Effector CD8-positive, alpha-beta T cell (primary cell): Measurements from ENCODE around the gene EGFL7.
"Not testable (repeated sequence)": the region's sequence is repeated elsewhere in the genome, so short reads cannot be mapped to it uniquely, and the experiment has no call there.

Experiments used
- DNase-seq: peaks from one replicate; lab custom pipeline; 2025; lab: John Stamatoyannopoulos, UW

EGFL7 gene

GRCh38 chr9:136624184-136624951 lies 38.3 kb upstream of the EGFL7 start:
- no peak for DNase-seq

DNA sequence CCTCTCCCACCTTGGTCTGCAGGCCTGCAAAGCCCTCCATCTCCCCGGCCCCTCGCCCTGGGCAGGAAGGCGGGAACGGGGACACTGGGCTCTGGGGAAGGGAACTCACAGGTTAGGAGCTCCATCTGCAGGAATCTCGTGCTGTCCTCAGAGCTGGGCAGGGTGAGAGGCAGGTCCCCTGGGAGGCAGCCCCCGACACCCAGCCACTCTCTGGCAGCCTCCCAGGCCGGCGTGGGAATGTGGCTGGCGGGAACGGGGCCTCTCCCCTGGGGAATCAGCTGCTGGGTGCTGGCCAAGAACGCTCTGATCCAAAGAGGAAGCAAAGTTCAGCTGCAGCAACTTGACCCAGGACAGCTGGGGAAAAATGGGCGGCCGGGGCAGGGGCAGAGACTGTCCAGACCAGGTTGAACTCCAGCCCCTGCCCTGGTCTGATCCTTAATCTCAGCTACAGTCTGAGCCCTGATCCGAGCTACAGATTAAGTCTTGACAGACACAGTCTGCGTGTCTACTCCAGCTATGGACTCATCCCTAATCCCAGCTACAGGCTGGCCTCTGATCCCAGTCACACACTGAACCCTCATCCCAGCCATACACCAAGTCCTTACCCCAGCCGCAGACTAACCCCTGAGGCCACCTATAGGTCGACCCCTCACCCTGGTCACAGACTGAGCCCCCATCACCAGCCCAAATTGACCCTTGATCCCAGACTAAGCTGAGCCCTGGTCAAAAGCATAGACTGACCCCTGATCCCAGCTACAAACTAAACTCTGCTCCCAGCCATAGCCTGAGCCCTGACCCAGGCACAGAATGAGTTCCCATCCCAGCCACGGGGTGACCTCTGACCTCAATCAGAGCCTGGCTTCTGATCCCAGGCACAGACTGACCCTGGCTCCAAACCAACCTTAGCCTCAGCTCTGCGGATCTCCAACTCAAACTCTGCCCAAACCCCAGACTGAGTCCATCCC lies 37.3 kb upstream of the EGFL7 start:
- DNase-seq, result no peak

- no peak for DNase-seq
Observed at GRCh38 chr9:136626066-136626725, 36.5 kb upstream of the EGFL7 start.

DNA sequence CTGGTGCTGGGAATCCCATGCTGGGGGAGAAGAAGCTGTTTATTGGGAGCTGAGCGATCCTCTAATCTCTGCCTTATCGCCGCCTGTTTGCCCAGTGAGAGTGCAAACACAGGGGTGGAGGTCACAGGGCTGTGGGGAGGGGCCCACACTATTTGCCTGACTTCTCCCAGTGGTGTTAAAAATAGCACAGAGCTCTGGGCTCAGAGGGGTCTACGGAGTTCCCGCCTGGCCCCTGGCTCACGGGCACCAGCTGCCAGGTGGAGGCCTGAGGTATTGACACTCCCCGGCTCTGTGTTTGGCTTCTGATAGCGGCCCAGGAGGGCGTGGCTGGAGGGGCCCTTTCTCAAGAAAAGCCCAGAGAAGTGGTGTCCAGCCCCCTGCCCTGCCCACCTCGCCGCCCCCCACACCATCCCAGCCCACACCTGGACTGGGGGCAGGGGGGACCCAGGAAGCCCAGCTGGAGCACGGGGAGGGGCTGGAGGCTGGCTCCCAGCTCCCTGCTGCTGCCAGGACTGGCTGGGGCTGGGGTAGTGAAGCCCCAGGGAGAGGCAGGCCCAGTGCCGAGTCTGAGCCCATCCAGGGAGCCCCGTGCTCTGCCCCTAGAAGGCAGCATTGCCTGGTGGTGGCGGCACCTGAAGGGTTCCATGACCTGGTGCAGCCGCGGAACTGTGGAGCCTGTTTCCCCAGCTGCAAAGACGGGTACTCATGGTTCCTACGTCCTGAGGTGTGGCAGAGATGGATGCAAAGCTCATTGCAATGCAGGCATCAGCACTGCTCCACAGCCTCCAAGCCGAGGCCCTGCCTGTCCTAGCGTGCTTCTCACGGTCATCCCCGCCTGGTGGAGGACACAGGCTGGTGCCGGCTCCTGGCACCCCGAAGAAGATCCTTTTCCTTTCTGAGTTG lies 35.7 kb upstream of the EGFL7 start:
- no peak for DNase-seq

GRCh38 chr9:136627703-136628102 lies 35.0 kb upstream of the EGFL7 start:
- DNase-seq, result no peak

DNA sequence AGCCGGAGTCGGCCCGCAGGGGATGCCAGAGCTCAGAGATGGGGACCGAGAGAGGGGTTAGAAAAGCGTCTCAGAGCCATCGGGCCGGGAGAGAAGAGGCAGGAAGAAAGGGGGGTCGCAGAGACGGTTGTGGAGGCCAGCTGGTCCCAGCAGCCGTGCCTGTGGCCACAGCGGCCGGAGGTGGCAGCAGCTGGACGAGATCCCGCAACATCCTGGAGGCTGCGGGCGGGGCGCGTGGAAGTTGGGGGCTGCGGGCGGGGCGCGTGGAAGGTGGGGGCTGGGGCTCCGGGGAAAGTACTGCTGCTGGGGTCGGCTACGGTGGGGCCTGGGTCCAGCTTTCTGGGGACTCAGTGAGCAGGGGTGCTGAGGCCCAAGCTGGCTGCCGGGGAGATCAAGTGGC lies 34.4 kb upstream of the EGFL7 start:
- no peak for DNase-seq

- DNase-seq, result no peak
Observed at GRCh38 chr9:136629001-136629878, 33.5 kb upstream of the EGFL7 start.

DNA sequence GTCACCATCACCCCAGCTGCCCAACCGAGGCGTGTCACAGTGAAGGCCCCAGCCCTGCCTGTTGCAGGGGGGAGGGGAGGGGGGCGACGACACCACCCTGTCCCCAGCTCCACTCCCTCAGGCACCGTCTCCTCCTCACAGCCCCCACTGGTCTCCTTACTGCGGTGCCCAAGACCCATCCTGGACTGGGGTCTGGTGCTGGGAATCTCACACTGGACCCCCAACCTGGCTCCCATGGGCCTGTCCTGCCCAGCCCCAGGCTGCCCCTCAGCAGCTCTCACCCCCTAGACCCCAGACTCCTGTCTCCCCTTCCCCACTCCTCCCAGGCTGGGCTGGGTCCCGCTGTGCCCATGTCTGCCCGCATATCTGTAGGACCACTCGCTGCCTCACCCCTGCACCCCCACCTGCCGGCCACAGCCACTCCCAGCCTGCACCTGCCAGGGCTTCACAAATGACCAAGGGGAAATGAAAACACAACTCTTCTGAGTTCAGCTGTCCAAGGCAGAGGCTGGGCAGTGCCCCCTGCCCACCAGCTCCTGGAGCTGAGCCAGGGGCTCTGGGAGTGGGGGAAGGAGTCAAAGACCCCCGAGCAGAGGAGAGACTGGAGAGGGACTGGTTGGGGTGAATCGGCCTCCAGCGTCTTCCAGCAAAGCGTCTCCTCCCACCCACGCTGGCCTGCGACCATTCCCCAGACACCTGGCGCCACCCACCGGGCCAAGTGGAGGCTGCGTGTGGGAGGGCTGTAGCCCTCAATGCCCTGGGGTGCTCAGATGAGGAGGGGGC lies 32.6 kb upstream of the EGFL7 start:
- peak; percentile 47 for DNase-seq

DNA sequence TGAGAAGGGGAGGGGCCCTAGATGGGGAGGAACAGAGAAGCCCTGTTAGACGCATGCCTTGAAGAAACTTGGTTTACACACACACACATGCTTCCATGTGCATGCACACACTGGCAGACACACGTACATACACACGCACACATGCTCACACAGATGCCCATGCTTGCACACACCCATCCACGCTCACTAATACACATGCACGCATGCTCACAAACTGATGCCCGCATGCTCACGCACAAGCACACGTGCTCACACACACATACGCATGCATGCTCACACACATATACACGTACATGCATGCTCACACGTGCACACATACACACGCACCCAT lies 32.1 kb upstream of the EGFL7 start:
- DNase-seq, result no peak

- DNase-seq, result peak; percentile 59
Observed at GRCh38 chr9:136631038-136632000, 31.4 kb upstream of the EGFL7 start.

GRCh38 chr9:136632072-136632471 lies 30.6 kb upstream of the EGFL7 start:
- not testable (repeated sequence) for DNase-seq

DNA sequence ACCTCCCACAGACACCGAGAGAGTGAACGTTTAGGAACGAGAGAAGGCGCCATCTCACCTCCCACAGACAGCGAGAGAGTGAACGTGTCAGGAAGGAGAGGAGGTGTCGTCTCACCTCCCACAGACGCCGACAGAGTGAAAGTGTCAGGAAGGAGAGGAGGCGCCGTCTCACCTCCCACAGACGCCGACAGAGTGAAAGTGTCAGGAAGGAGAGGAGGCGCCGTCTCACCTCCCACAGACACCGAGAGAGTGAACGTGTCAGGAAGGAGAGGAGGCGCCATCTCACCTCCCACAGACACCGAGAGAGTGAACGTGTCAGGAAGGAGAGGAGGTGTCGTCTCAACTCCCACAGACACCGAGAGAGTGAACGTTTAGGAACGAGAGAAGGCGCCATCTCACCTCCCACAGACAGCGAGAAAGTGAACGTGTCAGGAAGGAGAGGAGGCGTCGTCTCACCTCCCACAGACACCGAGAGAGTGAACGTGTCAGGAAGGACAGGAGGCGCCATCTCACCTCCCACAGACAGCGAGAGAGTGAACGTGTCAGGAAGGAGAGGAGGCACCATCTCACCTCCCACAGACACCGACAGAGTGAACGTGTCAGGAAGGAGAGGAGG lies 30.1 kb upstream of the EGFL7 start:
- not testable (repeated sequence) for DNase-seq

- no peak for DNase-seq
Observed at GRCh38 chr9:136634904-136635303, 27.8 kb upstream of the EGFL7 start.

DNA sequence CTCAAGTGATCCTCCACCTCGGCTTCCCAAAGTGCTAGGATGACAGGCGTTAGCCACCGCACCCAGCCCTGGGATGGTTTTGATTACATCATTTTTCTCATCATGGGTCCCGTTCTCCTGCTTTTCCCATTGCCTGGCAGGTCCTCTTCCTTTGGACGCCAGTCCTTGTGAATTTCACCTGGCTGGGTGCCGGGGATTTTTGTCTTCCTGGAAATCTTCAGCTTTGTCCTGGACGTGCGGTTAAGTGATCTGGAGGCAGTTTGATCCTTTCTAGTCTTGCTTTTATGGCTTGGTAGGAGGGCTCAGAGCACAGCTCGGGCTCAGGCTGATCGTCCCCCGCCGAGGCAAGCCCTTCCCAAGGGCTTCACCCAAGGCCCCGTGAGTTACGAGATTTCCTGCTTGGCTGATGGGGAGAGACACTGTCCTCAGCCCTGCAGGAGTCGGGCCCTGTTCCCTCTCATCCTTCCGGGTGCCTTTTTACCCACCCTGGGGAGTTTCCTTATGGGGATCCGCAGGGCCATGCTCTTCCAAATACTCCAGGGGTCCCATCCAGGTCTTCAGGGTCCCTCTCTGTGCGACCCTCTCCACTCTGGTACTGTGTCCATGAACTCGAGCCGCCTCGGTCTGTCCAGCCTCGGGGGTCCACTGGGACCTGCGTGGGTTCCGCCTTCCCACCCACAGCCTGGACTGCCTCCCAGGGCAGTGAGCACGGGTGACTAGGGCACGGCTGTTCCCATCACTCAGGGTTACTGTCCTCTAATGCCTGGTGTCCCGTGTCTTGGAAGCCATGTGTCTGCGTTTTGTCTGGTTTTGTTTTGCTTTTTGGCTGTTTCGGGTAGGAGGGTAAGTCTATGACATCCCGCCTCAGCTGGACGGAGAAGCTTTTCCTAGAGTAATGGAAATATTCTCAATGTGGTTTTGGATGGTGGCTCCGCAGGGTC lies 22.3 kb upstream of the EGFL7 start:
- DNase-seq, result no peak

DNA sequence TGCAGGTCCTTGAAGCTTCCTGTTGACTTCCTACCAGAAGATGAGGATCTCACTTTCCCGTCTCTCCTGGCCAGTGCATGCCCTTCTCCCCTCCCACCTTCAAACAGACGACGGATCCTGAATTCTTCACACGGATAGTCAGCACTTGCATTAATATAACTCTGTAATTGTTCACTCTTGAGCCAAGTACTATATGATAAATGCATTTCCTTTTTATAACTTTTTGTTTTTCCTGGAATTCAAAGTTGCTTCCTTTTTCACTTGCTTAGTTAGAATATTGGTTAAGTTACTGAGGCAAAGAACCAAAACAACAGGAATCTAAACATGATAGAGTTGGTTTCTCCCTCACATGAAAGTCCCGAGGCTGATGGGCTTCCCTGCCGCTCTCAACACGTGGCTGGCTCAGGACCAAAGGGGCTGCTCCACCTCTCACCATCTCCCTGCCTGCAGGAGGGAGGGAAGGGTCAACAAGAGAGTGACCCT lies 20.2 kb upstream of the EGFL7 start:
- no peak for DNase-seq

- DNase-seq, result no peak
Observed at GRCh38 chr9:136643596-136644342, 18.9 kb upstream of the EGFL7 start.
